Measurements from ENCODE around the gene ANTXR1. TPM values are rescaled to one million over a fixed set of nuclear protein-coding genes. Genes with fewer than 3 reads are reported as not detected.

The ANTXR1 gene
- total RNA-seq, 2 experiments from 2014 or later = not detected

DNA sequence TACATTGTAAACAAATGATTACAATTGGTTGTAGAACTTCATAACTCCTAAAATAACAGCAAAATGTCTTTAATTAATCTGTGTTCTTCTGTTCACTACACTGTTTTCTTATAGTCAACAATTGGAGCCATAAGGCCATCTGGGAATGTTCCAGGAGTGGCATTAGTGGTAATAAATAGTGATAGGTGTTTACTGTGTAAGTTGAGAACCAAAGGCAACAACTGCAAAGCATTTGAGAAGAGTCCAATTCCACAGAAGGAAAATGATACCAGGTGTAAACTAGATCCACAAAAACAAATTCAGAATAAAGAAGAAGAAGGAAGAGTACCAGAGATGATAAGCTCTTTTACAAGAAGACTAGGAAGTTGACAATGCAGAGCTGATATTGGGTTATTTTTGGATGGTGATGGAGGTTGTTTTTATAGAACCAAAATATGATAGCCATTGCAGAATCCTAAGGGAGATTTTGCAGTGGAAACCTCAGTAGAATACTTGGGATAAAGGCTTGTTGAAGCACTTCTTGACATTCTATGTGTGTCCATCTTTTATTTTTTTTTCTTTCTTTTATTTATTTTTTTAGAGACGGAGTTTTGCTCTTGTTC lies 52.9 kb downstream of the ANTXR1 start:
- Mint-ChIP-seq H3K36me3 (no peaks in the 10 kb centered on the region), H3K9me3 (peaks cover 3% of the 10 kb centered on the region), H3K27ac (no peak overlapping the region), H3K4me1 (ENCODE audit: low read depth) (no peaks in the 10 kb centered on the region), H3K4me3 (no peak overlapping the region), H3K27me3 (peaks cover 32% of the 10 kb centered on the region)
- POLR2A ChIA-PET = no interaction called here
- CTCF ChIA-PET = no interaction called here
- no peak for DNase-seq
- intact Hi-C loops (cut with micrococcal nuclease) = no loop called here

- Mint-ChIP-seq H3K4me1 (ENCODE audit: low read depth) (no peaks in the 10 kb centered on the region), H3K27me3 (peaks cover 26% of the 10 kb centered on the region), H3K27ac (no peak overlapping the region), H3K9me3 (peaks cover 3% of the 10 kb centered on the region), H3K4me3 (no peak overlapping the region), H3K36me3 (no peaks in the 10 kb centered on the region)
- ChIA-PET POLR2A (no interaction called here), CTCF (no interaction called here)
- intact Hi-C loops (cut with micrococcal nuclease) = no loop called here
- no peak for DNase-seq
These were observed 54.1 kb downstream of the ANTXR1 start for GRCh38 chr2:69067026-69067630.

GRCh38 chr2:69067866-69068265 lies 54.9 kb downstream of the ANTXR1 start:
- Mint-ChIP-seq H3K27ac (no peak overlapping the region), H3K9me3 (peaks cover 3% of the 10 kb centered on the region), H3K27me3 (peaks cover 23% of the 10 kb centered on the region), H3K36me3 (no peaks in the 10 kb centered on the region), H3K4me1 (ENCODE audit: low read depth) (no peaks in the 10 kb centered on the region), H3K4me3 (no peak overlapping the region)
- ChIA-PET CTCF (no interaction called here), POLR2A (no interaction called here)
- intact Hi-C loops (cut with micrococcal nuclease) = no loop called here
- DNase-seq = no peak

- intact Hi-C loops (cut with micrococcal nuclease) = no loop called here
- no peak overlapping the region for H3K4me3 Mint-ChIP-seq
- H3K9me3 Mint-ChIP-seq = no peaks in the 10 kb centered on the region
- CTCF ChIA-PET = no interaction called here
- no peak overlapping the region for H3K27ac Mint-ChIP-seq
- no peak for DNase-seq
- H3K4me1 Mint-ChIP-seq (ENCODE audit: low read depth) = no peaks in the 10 kb centered on the region
- H3K27me3 Mint-ChIP-seq = peaks cover 18% of the 10 kb centered on the region
- POLR2A ChIA-PET = no interaction called here
- no peaks in the 10 kb centered on the region for H3K36me3 Mint-ChIP-seq
These were observed 58.0 kb downstream of the ANTXR1 start for GRCh38 chr2:69070969-69071368.

GRCh38 chr2:69073928-69074570 lies 61.1 kb downstream of the ANTXR1 start:
- no peak for DNase-seq
- no peaks in the 10 kb centered on the region for H3K9me3 Mint-ChIP-seq
- H3K27me3 Mint-ChIP-seq = peaks cover 7% of the 10 kb centered on the region
- intact Hi-C loops (cut with micrococcal nuclease) = no loop called here
- POLR2A ChIA-PET = no interaction called here
- H3K36me3 Mint-ChIP-seq = no peaks in the 10 kb centered on the region
- no peak overlapping the region for H3K4me3 Mint-ChIP-seq
- no peaks in the 10 kb centered on the region for H3K4me1 Mint-ChIP-seq (ENCODE audit: low read depth)
- CTCF ChIA-PET = no interaction called here
- no peak overlapping the region for H3K27ac Mint-ChIP-seq

DNA sequence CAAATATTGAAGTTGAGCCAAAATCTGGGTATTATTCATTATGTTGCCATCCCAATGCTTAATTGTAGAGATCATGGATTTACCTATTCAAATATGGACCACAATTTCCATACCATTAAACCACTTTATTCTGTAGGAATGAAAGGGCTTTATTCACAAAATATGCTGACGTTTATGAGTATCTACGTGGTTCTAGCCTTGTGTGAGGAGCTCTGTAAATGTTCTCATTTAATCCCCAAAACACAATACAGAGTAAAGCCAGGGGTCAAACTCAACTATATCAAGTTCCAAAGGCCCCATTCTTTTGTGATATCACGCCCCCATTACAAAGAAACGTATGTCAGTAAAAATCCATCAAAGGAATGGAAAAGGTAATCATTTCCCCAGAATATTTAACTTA lies 61.9 kb downstream of the ANTXR1 start:
- Mint-ChIP-seq H3K4me3 (no peak overlapping the region), H3K36me3 (no peaks in the 10 kb centered on the region), H3K9me3 (no peaks in the 10 kb centered on the region), H3K4me1 (ENCODE audit: low read depth) (no peaks in the 10 kb centered on the region), H3K27ac (no peak overlapping the region), H3K27me3 (peaks cover 9% of the 10 kb centered on the region)
- ChIA-PET POLR2A (no interaction called here), CTCF (no interaction called here)
- no peak for DNase-seq
- intact Hi-C loops (cut with micrococcal nuclease) = no loop called here

GRCh38 chr2:69075486-69075885 lies 62.5 kb downstream of the ANTXR1 start:
- Mint-ChIP-seq H3K27ac (no peak overlapping the region), H3K4me1 (ENCODE audit: low read depth) (no peaks in the 10 kb centered on the region), H3K27me3 (peaks cover 9% of the 10 kb centered on the region), H3K36me3 (no peaks in the 10 kb centered on the region), H3K4me3 (no peak overlapping the region), H3K9me3 (no peaks in the 10 kb centered on the region)
- ChIA-PET POLR2A (no interaction called here), CTCF (no interaction called here)
- intact Hi-C loops (cut with micrococcal nuclease) = no loop called here
- DNase-seq = no peak

GRCh38 chr2:69076601-69077000 lies 63.6 kb downstream of the ANTXR1 start:
- intact Hi-C loops (cut with micrococcal nuclease) = no loop called here
- CTCF ChIA-PET = no interaction called here
- H3K27ac Mint-ChIP-seq = no peak overlapping the region
- H3K4me3 Mint-ChIP-seq = no peak overlapping the region
- peaks cover 12% of the 10 kb centered on the region for H3K27me3 Mint-ChIP-seq
- H3K9me3 Mint-ChIP-seq = no peaks in the 10 kb centered on the region
- DNase-seq = no peak
- H3K36me3 Mint-ChIP-seq = no peaks in the 10 kb centered on the region
- POLR2A ChIA-PET = no interaction called here
- no peaks in the 10 kb centered on the region for H3K4me1 Mint-ChIP-seq (ENCODE audit: low read depth)

GRCh38 chr2:69077252-69077950 lies 64.4 kb downstream of the ANTXR1 start:
- H3K27ac Mint-ChIP-seq = no peak overlapping the region
- H3K27me3 Mint-ChIP-seq = peaks cover 17% of the 10 kb centered on the region
- intact Hi-C loops (cut with micrococcal nuclease) = no loop called here
- no peak for DNase-seq
- H3K4me1 Mint-ChIP-seq (ENCODE audit: low read depth) = no peaks in the 10 kb centered on the region
- ChIA-PET POLR2A (no interaction called here), CTCF (no interaction called here)
- no peaks in the 10 kb centered on the region for H3K9me3 Mint-ChIP-seq
- no peak overlapping the region for H3K4me3 Mint-ChIP-seq
- H3K36me3 Mint-ChIP-seq = no peaks in the 10 kb centered on the region

DNA sequence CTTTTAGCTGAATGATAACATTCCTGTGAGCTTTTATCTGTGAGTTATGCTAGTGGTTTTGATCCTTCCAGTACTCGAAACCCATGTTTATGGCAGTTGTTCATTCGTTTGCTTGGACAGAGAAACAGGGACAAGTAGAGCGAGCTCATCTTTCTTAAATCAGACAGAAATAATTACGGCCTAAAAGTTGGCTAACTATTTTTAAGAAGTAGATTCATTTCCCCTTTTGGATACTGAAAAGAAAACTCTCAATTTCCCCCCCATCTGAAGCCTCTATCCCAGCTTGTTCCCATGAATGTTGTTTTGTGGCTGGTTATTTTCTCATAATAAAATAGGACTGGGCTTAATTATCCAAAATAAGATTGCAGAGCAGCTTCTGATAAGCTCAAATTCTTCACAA lies 67.1 kb downstream of the ANTXR1 start:
- Mint-ChIP-seq H3K27me3 (peaks cover 25% of the 10 kb centered on the region), H3K27ac (no peak overlapping the region), H3K4me1 (ENCODE audit: low read depth) (no peaks in the 10 kb centered on the region), H3K36me3 (no peaks in the 10 kb centered on the region), H3K9me3 (no peaks in the 10 kb centered on the region), H3K4me3 (no peak overlapping the region)
- intact Hi-C loops (cut with micrococcal nuclease) = no loop called here
- CTCF ChIA-PET = no interaction called here
- DNase-seq = no peak
- POLR2A ChIA-PET = no interaction called here

DNA sequence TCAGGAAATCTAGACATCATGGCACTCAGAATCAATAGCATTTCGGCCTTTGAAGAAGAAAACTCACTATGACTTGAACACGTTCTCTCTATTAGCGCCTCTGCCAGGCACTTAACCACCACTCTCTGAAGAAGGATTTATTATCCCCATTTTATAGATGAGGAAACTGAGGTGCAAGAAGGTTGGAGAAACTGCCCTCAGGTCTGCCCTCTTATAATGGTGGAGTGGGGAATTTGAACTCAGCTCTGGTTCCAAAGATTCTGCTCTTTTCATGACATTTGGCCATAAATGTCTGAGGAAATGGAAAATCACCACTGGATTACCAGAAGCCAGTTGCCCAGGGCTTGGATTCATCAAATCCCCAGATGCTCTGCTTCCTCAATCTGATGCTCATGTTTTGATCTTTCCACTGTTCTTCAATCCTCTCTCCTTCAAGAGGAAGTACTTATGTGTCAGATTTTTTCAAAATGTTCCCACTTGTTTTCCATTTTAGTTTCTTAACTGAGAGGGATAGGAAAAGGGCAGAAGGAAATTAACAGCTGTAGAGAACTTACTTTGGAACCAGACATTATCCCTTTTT lies 68.1 kb downstream of the ANTXR1 start:
- ChIA-PET CTCF (no interaction called here), POLR2A (no interaction called here)
- Mint-ChIP-seq H3K27me3 (peaks cover 21% of the 10 kb centered on the region), H3K9me3 (no peaks in the 10 kb centered on the region), H3K4me3 (no peak overlapping the region), H3K27ac (no peak overlapping the region), H3K36me3 (no peaks in the 10 kb centered on the region), H3K4me1 (ENCODE audit: low read depth) (no peaks in the 10 kb centered on the region)
- DNase-seq = no peak
- intact Hi-C loops (cut with micrococcal nuclease) = no loop called here

GRCh38 chr2:69081757-69082156 lies 68.8 kb downstream of the ANTXR1 start:
- ChIA-PET POLR2A (no interaction called here), CTCF (no interaction called here)
- intact Hi-C loops (cut with micrococcal nuclease) = no loop called here
- Mint-ChIP-seq H3K9me3 (no peaks in the 10 kb centered on the region), H3K27me3 (peaks cover 25% of the 10 kb centered on the region), H3K27ac (no peak overlapping the region), H3K4me3 (no peak overlapping the region), H3K36me3 (no peaks in the 10 kb centered on the region), H3K4me1 (ENCODE audit: low read depth) (no peaks in the 10 kb centered on the region)
- DNase-seq = no peak

Measured in activated CD4-positive, alpha-beta memory T cell treated with anti-CD3 and anti-CD28 coated beads for 36 hours (primary cell).